GM21367 (cell line): ENCODE measurements around the gene HPSE2.
"Not testable (repeated sequence)": the region's sequence is repeated elsewhere in the genome, so short reads cannot be mapped to it uniquely, and the experiment has no call there.

Experiments used
- ATAC-seq: cut with Tn5 transposase; IDR thresholded peaks from one replicate; pipeline ENCODE4 v1.9.1; 2021; ENCODE audit not compliant: unreplicated experiment

The HPSE2 gene

DNA sequence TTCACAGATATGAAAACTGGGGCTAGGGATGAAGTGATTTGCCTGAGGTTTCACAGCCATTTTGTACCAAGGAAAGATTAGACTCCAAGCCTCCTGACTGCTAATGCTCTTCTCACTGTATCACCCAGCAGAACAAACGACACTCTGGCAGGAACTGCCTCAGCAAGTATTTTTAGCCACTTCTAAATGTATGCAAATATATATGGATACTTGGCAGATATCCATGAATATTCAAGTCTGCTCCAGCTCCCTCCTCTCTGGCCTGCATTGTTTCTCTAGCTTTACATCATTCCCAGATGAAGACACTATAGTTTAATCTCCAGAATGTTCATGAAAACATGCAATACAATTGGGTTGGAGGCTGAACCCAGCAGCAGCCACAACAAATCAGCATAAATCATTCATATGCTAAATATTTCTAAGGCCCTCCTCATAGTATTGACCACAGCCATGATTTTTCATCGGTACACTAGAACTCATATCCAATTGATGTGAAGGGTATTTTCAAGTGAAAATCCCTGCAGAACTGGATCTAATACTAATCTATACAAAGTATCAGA is 65.5 kb downstream of the HPSE2 start:
- no peak for ATAC-seq

DNA sequence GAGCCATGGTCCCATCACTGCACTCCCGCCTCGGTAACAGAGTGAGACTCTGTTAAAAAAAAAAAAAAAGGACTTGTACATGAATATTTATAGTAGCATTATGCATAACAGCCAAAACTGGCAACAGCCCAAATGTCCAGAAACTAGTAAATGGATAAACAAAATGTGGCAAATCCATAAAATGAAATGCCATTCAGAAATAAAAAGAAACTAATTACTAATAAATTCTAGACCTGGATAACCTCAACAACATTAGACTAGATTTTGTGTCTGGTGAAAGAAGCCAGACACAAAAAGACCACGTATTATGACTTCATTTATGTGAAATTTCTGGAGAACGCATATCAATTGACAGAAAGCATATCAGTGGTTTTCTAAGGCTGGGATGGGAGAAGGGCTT is 74.5 kb downstream of the HPSE2 start:
- no peak for ATAC-seq

DNA sequence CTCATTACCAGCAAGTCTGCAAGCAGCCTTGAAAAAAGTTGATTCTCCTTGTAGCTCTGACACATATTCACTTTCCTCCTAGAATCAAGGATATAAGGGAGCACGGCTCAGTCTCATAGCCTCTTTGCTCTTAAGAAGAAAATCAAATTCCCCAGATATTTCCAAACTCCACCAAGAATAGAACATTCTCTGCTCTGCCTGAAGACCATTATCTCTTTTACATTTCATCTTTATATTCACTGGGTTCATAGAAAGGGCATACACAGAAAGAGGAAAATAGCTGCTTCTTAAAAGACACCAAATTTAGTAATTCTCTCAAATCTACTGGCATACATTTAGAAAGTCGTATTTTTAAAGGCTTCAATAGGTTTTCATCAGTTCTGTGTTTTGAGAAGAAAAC is 92.0 kb downstream of the HPSE2 start:
- ATAC-seq: no peak

DNA sequence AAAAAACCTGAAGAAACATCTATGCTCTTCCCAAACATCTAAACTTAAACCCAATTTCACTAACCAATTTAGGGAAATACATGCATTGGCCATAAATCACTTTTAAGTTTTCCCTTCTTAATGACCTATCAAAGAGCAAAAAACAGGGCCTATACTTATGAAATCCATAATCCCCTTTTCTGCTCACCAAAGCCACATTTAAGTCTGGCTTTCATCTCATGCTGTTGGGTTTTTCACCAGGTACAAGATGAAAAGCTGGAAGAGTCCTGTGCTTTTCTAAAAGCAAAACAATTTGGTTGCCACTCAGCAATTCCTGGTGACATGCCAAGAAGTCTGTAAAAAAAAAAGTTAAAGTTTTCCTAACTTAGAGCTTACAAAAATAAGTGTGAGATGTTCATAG is 92.6 kb downstream of the HPSE2 start:
- ATAC-seq: no peak

DNA sequence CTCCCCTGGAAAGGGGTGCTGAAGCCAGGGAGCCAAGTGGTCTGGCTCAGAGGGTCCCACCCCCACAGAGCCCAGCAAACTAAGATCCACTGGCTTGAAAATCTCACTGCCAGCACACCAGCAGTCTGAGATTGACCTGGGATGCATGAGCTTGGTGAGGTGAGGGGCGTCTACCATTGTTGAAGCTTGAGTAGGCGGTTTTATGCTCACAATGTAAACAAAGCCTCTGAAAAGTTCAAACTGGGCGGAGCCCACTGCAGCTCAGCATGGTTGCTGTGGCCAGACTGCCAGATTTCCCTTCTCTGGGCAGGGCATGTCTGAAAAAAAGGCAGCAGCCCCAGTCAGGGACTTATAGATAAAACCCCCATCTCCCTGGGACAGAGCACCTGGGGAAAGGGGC is 102.8 kb downstream of the HPSE2 start:
- ATAC-seq: not testable (repeated sequence)

DNA sequence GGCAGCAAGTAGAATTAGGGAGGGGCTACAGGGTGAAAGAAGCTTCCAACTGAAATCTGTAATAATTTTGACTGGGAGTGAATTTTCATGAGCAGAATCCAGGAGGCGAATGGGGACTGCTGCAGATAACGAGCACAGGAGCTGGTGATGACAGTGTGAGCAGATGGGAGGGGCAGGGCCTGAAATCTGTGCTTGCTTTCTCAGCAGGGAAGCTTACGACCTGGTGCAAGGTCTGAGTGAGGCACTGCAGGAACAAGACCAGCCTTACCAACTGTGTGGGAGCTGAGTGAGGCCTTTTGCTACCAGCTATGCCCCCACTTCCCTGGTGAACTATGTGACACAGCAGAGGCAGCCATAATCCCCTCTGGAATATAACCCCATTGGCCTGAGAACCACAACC is 109.8 kb downstream of the HPSE2 start:
- ATAC-seq: no peak

DNA sequence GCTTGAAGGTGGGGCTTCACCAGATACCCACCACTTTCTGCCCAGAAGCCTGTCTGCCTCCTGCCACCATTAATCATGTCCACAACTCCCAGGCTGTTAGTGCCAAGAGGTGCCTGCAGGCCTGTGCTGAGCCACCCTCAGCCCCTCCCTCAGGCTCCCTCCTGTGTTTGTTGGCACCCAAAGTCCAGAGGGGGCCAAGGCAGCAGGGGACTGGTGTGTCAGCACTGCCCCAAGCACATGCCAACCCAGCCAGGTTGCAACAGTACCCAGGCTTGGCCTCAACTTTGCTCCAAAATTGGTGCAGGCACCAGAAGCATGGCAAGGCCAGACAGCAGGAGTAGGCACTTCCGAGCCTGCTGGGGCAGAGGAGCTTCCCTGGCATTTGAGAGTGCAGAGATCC is 111.3 kb downstream of the HPSE2 start:
- ATAC-seq: no peak

DNA sequence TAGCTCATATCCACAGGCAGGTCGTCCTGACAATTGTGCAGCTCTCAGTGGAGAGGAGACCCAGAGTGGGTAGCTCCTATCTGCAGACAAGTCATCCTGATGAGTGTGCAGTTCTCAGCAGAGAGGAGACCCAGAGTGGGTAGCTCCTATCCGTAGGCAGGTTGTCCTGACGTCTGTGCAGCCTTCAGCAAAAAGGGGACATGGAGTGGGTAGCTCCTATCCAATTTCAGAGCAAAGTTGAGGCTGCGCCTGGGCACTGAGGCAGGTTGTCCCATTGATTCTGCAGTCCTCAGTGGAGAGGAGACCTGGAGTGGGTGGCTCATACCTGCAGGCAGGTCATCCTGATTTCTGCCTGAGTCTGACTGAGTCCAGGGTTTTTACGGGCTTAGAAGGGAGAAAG is 111.8 kb downstream of the HPSE2 start:
- ATAC-seq: no peak

DNA sequence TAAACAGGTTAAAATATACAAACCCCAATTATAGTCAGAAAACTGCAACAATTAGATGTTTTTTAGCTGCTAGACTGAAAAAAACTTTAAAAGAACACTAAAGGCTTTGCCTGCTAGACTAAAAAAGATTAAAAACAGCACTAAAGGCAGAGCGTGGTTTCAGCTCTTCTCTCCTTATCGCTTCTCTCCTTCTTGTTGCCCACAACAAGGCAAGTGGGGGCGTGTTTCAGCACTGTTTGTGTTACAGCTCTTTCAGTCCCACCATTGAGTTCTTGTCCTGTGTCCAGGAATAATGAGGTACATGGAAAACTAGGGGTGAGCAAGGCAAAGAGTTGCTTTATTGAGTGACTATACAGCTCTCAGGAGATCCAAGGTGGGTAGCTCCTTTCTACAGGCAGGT is 112.3 kb downstream of the HPSE2 start:
- no peak for ATAC-seq

DNA sequence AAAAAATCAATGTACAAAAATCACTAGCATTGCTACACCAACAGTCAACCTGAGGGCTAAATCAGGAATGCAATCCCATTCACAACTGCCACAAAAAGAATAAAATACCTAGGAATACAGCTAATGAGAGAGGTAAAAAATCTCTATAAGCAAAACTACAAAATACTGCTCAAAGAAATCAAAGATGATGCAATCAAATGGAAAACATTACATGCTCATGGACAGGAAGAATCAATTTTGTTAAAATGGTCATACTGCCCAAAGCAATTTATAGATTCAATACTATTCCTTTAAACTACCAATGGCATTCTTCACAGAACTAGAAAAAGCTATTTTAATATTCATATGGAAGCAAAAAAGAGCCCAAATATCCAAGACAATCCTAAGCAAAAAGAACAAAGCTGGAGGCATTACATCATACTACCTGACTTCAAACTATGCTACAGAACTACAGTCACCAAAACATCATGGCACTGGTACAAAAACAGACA is 116.3 kb downstream of the HPSE2 start:
- no peak for ATAC-seq

DNA sequence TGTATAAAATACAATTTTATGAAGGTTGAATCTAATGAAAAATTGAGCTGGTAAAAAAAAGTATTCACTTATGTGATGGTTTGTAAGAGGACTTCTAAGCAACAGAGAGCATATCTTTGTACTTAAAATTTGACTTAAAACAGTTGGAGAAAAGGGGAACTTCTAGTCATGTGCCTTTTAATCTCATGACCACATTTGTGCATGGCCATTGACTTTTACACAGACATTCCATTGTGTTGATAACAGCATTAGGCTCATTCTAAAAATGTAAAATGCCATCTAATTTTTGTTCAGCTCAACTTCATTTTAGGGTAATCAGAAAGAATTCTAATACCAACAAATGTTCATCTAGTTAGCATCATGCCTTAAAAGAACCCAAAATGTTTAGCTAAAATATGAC is 119.9 kb downstream of the HPSE2 start:
- ATAC-seq: no peak

DNA sequence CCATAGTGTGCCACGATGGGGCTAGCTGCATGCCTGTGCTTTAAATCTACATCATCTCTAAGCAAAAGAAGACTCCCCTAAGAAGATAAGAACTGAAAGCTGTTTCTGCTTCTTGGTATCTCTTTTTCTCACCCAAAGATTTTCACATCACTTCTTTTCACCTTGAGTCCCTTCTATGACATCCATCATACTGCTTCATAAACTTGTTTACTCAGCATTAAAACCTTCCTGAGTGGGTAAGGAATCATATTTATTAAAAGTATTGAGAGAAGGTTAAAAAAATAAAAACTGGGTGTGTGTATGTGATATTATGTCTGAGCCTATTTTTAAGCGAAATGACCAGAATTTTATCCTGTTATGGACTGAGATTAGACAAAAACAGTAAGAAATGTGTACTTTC is 150.3 kb downstream of the HPSE2 start:
- no peak for ATAC-seq

DNA sequence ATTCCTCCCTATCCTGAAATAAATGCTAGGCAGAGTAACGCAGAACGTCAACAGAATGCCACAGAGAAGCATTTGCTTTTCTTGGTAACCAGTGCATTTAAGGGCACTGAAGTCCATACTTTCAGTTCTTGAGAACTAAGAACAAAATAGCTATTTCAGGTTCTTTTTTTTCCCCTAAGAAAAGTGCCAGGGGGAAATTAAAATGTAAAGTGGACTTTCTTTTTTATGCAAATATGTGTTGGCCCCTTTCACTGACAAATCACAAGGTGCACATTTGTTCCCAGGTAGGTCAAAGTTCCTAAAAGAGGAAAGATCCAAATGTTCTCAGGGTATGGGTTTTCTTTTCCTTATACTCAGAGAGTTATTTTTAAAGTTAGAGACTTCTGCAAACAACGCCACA is 151.5 kb downstream of the HPSE2 start:
- no peak for ATAC-seq

DNA sequence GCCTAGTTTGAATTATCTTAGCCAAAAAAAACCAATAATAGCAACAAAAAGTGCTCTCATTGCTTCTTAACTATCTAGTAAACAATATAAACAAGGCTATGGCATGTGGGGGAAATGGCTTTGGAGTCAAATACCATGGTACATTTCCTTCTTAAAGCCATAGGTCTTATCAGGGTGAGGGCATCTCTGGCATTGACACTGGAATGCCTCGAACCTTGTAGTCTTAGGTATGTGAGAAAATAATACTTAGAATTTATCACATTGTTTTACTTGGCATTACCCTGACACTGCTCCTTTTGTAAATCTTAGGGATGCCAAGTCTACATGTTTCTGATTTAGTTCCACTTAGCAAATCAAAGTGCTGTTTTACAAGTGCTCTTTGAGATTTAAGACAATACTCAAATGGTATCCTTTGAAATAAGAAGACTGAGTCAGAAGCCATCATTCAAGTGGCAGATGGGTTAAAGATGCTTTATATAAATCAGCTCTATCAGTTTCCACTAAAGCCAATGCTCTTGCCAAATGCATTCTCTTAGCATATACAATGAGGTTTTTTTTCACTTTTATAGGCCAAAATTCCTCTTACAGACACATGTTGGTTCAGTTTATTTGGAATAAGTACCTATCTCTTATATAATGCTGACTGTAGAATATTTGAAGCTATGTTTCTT is 155.2 kb downstream of the HPSE2 start:
- no peak for ATAC-seq

DNA sequence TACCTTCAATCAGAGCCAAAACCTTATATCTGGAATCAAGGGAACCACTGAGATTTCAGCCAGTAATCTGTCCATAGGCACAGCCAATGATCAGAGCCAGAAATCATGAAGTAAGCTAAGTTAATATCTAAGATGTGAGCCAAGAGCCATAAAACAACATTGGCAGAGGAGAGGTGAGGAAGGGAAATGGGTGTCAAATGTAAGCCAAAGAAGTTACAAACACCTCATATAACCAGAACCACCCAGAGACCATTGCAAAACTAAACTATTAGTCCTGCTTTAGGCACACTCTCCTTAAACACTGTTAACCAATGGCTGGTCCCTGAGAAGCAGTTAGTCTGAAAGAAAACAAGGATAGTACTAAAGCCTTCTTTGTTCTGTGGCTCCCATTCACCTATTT is 173.1 kb downstream of the HPSE2 start:
- no peak for ATAC-seq

DNA sequence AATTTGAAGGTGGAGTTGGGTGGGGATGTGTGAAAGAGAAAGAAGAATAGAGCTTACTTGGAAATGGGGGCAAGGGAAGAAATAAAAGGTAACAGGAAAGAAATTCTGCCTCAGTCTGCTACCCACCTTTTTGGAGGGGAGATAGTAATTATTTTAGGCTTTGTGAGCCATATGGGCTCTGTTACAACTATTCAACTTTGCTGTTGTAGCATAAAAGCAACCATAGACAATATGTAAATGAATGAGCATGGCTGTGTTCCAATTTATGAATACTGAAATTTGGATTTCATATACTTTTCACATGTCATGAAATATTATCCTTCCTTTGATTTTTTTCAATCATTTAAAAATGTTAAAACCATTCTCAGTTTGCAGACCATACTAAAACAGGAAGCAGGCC is 176.9 kb downstream of the HPSE2 start:
- no peak for ATAC-seq

DNA sequence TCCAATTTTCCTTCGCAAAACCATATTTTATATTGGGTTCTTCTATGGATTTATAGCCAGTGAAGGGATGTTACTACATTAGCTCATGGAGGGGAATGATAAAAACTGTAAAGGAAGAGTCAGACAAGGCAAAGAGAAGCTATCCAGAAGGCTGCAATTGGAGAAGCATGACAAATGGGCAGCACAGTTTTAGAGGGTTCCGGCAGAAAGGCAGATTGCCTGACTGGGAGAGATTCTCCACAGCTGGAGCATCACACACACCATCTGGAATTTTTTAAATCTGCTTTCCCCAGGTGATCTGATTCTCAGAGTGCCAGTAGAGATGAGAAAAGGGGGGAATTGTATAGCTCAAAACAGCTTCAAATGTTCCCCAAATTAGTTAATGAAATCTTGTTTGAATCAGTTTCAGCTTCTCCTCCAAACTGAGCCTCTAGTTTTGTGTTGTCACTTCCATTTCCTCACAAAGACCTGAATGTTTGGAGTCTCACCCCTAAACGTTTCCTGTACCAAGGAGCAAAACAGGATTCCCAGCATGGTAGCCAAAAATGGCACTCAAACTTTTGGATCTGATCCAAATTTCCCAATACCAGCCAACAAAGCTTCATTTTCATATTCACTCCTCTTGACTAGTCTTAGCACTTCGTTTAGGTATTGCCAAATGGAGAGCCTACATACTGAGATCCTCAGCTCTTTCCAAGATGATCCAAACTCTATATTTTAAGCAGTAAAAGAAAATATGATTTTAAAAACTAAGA is 177.5 kb downstream of the HPSE2 start:
- no peak for ATAC-seq

DNA sequence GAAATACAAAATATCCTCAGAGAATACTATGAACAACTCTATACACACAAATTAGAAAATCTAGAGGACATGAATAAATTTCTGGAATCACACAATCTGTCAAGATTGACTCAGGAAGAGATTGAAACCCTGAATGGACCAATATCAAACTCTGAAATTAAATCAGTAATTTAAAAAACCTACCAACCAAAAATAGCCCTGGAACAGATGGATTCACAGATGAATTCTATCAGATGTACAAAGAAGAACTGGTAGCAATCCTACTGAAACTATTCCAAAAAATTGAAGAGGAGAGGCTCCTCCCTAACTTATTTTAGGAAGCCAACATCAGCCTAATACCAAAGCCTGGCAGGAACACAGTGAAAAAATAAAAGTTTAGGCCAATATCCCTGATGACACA is 190.0 kb downstream of the HPSE2 start:
- no peak for ATAC-seq

DNA sequence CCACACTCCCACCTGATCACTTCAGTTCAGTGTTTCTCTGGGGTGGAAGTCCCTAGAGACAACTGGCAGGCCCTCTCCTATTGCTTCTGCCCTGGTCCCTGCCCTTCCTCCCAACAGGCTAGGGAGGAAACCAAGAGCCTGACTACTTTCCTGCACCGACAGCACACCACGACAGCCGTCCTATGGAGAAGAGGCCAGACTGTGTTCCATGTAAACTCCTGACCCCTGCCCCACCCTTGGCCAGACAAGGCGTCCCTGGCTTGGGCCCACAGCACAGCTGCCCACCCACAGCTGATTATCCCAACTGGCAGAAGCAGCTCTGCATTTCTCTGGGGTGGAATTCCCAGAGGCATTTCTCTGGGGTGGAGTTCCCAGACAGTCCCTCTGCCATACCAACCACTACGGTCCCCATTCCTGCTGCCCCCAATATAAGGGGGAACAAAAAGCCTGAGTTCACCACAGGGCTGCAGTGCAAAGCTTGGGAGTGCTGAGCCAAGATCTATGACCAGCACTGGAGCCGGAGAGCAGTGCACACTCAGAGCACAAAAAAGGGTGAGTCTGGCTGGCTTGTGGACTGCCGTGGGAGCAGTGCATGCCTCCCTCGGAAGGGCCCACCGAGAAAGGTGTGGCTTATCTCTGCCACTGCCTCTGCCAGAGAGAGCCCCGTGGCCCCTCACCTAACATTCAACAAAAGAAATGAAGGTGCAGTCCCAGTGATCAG is 193.4 kb downstream of the HPSE2 start:
- ATAC-seq: no peak

DNA sequence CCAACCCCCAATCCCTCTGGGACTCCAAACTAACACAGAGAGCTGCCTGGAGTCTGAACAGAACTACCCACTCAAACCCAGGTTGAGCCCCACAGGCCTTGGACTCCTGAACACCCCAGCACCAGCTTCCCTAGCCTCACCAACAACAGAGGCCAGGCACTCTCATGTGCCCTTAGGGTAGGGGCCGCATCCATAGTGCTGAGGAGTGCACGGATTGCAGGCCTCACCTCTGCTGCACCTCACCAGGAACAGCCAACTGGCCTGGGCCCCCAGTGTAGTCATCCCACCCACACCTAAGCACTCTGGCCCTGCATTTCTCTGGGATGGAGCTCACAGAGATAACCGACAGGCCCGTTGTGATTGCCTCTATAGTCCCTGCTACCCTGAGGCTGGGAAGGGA is 194.2 kb downstream of the HPSE2 start:
- ATAC-seq: no peak

DNA sequence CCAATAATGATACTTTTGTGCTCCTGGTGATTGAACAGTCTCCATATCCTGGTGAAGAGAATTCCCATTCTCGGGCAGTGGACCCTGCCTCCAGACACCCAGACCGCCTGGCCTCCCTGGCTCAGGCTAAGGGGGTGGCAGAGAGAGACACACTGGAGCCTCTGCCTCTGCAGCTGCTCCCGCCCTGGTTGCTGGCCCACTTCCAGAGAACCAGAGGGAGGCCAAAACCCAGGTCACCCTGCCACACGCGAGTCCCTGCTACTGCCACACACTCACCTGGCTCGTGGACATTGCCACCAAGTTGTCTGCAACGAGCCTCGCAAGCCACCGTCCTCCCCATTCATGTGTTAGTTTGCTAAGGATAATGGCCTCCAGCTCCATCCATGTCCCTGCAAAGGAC is 221.8 kb downstream of the HPSE2 start:
- no peak for ATAC-seq

DNA sequence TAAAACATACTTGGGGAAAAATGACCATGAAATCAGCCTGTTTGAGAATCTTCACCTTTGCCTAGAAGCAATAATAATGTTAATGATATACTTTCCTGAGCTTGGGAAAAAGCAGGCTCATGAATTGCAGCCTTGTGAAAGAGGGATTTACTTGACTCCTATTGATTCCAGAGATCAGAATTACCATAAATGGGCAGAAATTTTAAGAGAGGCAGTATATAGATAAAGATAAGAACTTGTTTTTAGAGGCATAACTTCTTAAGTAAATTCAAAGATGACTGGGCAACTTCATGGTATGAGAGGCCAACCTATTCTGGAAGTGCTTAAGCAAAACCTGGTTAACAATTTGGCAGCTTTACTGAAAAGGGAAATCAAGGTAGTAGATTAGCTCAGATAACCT is 225.4 kb downstream of the HPSE2 start:
- ATAC-seq: no peak
